K562 (cell line): Measurements from ENCODE around the gene PTCH1. TPM values are rescaled to one million over a fixed set of nuclear protein-coding genes. Genes with fewer than 3 reads are reported as not detected.

ENCODE experiments used
- FOSL1 ChIP-seq: fragments of 200-800 bp; sonication (Bioruptor generic); conservative IDR thresholded peaks from 2 replicates; pipeline ENCODE4 v1.6.1; 2016; ENCODE audit warnings: missing genetic modification characterization, missing compliant biosample characterization
- HEY1 ChIP-seq: fragments of 250-450 bp; sonication (Bioruptor Pico); IDR thresholded peaks from 2 replicates; pipeline ENCODE4 v1.5.0; 2020; ENCODE audit warnings: mild to moderate bottlenecking, moderate library complexity, borderline replicate concordance
- ILK ChIP-seq: fragments of 450-650 bp; IDR thresholded peaks from 2 replicates; pipeline ENCODE4 v1.6.1; 2016; ENCODE audit warnings: missing genetic modification characterization, low read depth, mild to moderate bottlenecking, missing compliant biosample characterization, moderate library complexity, borderline replicate concordance
- polyA plus RNA-seq, 8 experiments: library from polyadenylated mRNA; depleted of rRNA in 4 of 8; stranded (reverse) in 5 of 8; unstranded in 3 of 8; fragments of >200 nt; fragmentation: Nextera tagmentation in 2 of 8; fragmentation: Illumina TruSeq in 1 of 8; extraction: Ambion mirVana in 2 of 8; extraction: Trizol in 1 of 8; gene quantifications; 2 replicates each; pipeline versions ENCODE4 v1.2.1 to v1.2.3, GENCODE V29; 2011 to 2014; ENCODE audit warnings: inconsistent platforms in 1 of 8, missing spikeins in 1 of 8
- total RNA-seq, 7 experiments: library from RNA; depleted of rRNA in 6 of 7; stranded (reverse); fragments of >200 nt in 6 of 7; fragmentation: Illumina TruSeq in 2 of 7; extraction: Trizol in 2 of 7; gene quantifications; 2 replicates each; pipeline versions ENCODE4 v1.2.1 to v1.2.3, GENCODE V29; 2011 to 2021; ENCODE audit warnings: low replicate concordance in 1 of 7
- TF ChIP-seq, protein P1 (sequence below), 2 experiments: fragments of 450-650 bp; formaldehyde crosslinking in 1 of 2; IDR thresholded peaks; 2 replicates each; pipeline versions ENCODE4 v1.4.0 to v1.6.1; 2014 to 2020; ENCODE audit warnings: mild to moderate bottlenecking in 2 of 2, borderline replicate concordance in 1 of 2, low read depth in 1 of 2
- TF ChIP-seq, protein P2 (sequence below): fragments of 250-450 bp; sonication (Bioruptor Pico); IDR thresholded peaks from 2 replicates; pipeline ENCODE4 v1.5.0; 2021; ENCODE audit warnings: mild to moderate bottlenecking, moderate library complexity

Gene PTCH1
- total and polyA plus RNA-seq, 9 of the 15 experiments (the other 6 are each of a cell fraction or from before 2014, with no cell fraction given), result 0.70 to 9.9 (median 3.8) TPM

DNA sequence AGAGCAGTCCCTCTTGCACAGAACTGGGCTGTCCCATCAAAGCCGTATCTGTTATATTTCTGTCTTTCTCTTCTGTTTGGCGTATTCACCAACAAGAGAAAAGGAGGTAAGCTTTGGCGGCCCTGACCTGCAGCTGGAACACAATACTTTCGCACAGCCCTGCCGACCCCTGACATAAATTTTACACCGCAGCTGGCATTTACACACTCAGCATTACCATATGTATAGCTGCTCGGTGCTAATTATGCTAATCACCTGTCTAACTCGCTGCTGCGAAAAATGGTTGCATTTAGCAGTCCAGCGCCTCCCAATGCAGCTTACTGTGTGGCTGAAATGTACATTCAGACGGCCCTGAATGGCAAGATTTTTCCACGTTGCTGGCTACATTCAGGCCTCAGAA is 20.8 kb downstream of the PTCH1 start (continued):
- TF ChIP-seq, protein P1, sequence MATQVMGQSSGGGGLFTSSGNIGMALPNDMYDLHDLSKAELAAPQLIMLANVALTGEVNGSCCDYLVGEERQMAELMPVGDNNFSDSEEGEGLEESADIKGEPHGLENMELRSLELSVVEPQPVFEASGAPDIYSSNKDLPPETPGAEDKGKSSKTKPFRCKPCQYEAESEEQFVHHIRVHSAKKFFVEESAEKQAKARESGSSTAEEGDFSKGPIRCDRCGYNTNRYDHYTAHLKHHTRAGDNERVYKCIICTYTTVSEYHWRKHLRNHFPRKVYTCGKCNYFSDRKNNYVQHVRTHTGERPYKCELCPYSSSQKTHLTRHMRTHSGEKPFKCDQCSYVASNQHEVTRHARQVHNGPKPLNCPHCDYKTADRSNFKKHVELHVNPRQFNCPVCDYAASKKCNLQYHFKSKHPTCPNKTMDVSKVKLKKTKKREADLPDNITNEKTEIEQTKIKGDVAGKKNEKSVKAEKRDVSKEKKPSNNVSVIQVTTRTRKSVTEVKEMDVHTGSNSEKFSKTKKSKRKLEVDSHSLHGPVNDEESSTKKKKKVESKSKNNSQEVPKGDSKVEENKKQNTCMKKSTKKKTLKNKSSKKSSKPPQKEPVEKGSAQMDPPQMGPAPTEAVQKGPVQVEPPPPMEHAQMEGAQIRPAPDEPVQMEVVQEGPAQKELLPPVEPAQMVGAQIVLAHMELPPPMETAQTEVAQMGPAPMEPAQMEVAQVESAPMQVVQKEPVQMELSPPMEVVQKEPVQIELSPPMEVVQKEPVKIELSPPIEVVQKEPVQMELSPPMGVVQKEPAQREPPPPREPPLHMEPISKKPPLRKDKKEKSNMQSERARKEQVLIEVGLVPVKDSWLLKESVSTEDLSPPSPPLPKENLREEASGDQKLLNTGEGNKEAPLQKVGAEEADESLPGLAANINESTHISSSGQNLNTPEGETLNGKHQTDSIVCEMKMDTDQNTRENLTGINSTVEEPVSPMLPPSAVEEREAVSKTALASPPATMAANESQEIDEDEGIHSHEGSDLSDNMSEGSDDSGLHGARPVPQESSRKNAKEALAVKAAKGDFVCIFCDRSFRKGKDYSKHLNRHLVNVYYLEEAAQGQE (IDR thresholded peaks at IDR 0.05; ENCODE audit: borderline replicate concordance), result no peak
- TF ChIP-seq, protein P1 (CRISPR knock-in tag; IDR thresholded peaks at IDR 0.05; ENCODE audit: low read depth), result no peak
- TF ChIP-seq ILK, result no peak
- TF ChIP-seq, protein P2, sequence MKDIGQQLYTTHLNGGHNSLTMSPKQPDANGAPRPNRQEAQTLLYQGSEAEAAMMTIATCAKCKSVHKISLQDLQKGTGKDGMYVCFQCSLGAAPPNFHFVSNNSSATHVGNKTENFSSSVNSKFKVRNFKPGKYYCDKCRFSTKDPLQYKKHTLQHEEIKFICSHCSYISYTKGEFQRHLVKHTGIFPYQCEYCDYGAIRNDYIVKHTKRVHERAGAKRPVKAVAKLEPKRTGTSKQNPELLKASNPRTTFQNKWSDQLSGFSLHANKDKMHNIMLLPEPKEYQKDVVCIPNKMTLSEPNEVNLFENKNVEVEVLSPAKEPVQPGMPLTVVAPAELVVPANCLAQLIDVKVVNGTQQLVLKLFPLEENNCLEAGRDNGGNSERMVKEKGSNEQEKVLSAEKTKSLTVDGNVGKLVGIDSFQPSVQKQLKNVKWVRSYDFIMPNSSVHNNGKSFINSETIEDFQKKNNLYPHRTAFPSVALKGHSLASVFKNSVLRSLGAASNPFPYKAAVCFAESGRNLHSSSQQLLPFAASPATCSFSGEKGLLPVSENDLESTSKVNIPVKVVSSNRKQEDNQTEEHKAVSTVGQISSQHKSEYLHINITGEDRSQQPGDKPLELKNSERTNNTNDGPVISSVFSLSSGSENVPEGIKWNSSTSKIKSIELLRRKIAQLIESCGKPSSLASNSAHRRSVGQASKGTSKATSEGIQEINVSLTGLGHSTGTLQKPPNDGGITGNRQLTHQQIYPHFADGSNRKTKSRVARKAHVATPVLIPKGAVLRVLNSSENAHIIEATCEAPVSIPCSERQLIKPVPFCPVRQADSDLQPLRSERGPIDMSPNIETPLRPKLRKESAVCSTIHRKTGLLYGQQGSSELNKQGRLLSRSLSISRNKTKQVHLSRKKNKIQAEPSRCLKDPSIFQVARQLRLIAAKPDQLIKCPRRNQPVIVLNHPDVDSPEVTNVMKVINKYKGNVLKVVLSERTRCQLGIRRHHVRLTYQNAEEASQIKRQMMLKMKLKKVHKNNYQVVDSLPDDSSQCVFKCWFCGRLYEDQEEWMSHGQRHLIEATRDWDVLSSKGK (CRISPR knock-in tag), result no peak
- TF ChIP-seq FOSL1 (tag), result no peak
- no peak for TF ChIP-seq HEY1 (CRISPR knock-in tag)
